NCI-H2081 (cell line): ENCODE data around the gene CAMTA1.

Experiments used
- DNase-seq, 2 experiments: peaks; one replicate each; lab custom pipeline; 2025; lab: John Stamatoyannopoulos, UW

CAMTA1 gene

DNA sequence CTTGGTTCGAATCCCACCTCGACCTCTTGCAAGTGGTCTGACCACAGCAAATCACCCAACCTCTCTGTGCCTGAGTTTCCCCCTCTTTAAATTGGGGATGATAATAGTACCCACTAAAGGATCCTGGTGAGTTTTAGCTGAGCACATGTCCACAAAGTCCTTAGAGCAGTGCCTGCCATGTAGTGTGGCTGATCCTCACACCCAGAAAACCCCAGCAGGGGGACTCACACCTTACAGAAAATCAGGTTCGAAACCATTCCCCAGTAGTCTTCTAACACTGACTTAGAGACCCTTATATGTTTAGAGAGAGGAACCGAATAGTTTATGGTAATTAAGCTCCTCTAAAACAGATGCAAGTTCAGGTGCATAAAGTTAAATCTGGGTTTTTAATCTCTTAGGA, 89.0 kb downstream of the CAMTA1 start:
- DNase-seq = no peak

DNA sequence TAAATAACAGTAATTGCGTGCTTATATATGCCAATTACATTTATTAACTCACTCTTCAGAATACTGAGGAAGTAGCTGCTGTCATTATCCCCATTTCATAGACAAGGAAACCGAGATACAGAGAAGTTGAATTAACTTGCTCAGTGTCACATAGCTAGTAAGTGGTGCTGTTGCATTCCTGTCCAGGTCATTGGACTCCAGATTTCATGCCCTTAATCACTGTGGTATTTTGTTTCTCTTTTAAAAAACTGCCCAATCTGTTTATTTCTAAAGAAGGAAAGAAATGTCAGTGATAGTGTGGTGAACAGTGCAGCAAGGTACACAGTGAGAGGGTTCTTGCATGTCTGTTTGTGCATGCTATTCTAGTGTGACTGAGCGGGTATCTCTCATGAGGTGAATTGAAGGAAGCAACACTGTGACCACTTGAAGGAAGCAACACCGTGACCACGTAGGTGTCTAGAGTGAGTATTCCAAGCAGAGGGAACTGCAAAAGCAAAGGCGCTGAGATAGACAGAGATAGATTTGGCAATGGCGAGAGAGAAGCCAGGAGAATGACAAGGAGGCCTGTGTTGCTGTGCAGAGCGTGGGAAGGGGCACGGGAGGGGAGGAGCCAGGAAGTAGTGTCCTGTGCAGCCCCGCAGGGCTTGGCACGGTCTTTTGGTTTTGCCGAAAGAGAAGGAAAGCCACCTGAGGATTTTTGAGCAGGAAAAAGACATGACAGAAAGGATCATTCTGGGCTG, 95.9 kb downstream of the CAMTA1 start:
- no peak for DNase-seq

DNA sequence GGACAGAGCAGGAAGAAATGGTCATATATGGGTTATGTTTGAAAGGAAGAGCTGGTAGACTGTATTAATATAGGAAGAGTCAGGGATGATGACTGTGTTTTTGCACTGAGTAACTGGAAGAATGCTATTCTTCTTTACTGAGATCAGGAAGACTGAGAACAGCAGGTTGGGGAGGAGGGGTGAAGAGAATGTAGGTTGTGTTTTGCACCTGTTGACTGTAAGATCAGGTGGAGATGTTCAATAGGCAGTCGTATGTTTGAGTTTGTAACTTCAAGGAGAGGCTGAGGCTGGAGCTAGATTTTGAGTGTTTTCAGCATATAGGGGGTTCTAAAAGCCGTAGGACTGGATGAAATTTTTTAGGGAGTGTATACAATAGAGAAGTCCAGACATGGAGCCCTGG, 97.2 kb downstream of the CAMTA1 start:
- DNase-seq = no peak

DNA sequence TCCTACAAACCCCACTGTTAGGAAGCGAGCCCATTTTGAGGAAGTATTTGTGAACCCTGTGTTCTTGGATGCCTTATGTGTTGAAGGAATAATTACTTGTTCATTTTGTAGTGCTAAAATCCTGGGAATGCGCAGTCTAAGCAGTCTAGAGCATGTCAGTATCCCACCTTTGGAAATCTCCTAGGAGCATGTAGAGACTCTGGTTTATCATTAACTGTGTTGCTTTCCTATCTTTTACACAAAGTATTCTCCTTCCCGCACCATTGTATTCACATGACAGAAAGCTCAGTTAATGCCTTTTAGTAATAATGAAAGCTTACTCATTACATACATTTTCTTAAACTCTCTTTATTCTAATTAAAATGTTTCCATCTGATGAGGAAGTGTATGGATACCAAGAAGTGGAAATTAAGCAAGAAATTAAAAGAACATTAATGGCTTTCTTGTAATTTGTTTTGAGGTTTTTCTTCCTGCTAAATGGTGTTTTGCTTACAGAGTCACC, 99.4 kb downstream of the CAMTA1 start:
- no peak for DNase-seq

DNA sequence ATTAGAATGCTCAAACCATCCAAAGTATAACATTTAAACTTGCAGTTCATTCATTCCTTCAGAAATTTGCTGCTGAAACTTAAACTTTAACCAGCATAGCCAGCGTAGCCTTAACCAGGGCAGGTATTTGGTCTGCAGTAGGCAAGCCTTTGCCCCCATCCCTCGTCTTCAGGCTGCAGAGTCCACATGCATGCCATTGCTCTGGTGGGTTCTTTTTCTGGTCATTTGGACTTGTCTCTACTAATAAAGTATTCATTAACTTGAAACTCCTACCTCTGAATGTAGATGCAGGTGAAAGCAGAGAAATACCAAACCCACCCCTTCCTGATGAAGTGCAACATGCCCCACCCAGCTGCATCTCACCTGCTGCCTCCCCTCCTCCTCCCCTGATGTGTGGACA, 100.2 kb downstream of the CAMTA1 start:
- no peak for DNase-seq

DNA sequence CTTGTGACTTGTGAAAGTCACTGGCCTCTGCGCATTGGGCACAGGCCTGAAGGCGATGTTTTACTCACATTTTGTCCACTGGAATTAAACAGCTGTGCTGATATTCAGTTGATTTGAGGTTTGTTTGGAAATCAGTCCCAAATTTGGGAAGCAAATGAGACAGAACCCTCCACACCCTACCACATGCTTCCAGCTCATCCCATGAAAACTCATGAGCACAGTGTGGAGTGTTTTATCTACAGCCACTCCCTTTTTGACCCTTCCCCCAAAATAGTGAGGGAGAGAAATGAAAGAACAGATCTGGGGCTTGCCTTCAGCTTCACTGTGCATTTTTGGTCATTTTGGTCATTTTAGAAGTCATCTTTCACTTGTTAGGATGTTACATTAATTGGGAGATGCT, 101.3 kb downstream of the CAMTA1 start:
- DNase-seq = no peak

DNA sequence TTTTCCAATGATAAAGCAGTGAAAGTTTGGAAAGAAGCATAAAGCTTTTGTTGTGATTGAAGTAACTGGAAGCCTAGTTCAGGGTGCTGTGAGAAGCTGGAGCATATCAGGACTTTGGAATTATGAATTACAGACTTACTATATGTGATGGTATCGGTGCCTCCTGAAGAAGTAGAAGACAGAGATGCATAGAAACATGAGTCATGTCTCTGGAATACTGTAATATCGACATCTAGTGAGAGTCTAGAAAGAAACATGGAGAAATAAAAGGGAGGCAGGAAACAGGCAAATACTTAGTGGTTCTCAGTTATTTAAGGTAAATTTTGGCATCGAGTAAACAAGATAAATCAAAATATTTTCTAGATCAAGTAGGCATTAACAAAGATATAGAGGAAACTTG, 103.0 kb downstream of the CAMTA1 start:
- no peak for DNase-seq

DNA sequence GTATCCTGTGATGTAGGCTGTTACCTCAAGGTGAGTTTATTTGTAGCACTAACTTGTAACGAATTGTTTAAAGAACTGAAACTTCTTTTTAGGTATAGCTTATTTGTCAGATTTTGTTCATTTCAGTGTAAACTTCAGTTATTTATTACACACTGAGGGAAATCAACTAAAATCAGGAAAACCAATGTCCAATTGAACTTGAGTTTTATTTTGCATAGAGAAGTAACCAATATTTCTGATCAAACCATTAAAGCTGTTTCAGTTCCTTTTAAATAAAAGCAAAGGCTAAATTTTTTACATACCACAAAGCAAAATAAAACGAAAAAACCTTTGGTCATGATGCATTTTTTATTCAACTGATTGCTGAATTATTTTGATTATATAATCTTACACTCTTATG, 103.6 kb downstream of the CAMTA1 start:
- DNase-seq = no peak

DNA sequence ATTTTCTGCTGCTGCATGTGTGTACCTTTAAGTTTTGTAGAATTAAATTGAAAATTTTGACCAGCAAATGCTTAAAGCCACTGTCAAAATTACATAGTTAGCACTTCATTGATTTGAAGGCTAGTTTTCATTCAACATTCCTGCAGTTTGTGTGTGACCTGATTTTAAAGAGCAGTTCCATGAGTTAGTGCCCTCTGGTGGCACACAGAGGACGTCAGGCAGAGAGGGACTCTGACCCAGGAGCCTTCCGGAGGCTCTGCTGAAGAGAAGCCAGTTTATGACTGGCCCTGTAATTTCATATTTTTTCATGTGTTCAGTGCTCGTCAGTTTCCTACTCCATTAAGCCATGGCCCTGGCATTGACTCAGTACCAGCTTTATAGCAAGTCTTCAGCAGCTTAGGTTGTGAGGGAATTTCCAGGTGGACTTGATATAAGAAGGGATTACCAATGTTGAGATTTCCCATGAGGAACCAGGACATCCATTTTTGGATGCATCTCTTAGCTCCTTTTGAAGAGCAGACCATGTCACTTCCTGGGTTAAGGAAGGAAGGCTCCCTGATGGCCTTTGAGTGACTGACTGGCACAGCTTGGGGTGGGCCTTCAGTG, 104.7 kb downstream of the CAMTA1 start:
- DNase-seq = peak; percentile 33 to 53

DNA sequence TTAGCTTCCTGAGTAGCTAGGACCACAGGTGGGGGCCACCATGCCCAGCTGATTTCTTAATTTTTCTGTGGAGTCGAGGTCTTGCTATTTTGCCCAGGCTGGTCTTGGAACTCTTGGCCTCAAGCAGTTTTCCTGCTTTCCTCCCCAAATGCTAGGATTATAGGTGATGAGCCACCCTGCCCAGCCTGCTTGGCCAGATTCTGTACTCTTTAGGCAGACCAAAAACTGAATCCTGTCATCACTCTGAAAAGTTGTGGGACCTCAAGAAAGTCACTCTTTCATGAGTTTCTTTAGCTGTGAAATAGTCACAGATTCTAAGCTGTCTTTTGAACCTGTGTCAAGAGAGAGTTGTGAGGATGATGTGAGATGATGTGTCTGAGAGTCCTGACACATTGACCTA, 105.4 kb downstream of the CAMTA1 start:
- no peak for DNase-seq

DNA sequence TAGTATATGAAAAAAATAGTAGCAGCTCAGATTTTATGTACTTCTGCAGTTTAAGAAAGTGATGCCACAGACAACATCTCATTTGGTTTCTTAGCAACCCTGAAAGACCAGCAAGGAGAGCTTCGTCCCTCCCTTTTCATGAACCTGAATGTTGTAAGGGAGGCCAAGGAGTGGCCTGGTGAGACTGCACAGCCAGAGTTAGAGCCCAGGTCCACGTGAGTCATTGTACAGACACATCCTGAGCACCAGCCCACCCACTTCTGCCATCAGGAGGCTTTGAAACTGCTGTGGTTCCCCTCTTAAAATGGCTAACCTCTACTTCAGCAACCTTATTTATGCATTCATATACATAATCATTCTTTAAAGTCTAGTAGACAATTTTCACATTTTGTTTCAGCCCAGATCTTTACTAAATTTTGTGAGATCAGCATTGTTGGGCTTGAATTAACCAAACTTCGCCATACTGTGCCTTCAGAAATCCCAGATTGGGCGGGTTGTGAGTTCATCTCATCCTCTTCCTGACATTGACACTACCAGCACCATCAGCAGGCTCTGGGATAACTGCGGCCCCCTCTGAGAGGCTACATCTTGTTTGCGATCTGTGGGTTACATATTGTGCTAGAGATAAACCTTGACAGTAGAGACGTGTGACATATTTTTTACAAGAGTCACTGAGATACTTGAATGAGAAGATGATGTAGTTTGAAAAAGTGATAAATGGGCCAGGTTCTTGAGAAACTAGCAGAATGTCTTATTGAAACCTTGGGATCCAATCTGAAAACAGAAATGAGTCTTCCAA, 106.7 kb downstream of the CAMTA1 start:
- DNase-seq = no peak

DNA sequence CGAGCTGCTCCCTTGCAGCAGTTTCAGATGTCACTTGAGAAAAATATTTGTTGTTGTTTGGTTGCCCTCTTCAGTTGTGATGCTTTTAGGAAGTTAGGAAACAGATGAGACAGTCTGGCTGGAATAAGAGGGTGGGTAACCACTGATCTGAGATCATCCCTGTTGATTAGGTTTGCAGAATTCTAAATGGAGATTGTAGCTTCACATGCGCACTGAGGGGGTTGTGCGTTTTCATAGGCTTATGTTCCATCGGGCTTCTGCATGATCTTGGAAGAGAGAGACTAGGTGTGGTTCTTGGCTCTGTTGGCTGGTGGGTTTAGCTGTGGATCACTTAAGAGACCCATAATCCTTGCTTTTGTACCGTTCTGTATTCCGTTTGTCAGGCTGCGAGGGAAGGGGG, 108.1 kb downstream of the CAMTA1 start:
- DNase-seq = no peak

DNA sequence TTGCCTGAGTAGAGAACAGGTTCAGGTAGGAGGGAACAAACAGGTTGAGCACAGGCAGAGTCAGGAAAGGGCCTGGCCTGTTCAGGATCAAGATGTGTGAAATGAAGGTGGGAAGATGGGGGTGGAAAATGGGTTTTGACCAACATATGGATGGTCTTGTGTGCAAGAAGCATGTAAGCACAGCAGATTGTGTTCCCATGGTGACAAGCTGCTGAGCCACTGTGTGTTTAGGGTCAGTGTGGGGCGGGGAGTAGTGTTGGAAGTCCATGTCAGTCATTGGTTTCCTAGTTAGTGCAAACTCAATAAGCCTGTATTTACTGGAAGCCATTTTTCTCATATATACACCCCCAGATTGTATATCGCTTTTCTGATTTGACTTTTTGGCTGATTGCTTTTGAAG, 111.9 kb downstream of the CAMTA1 start:
- no peak for DNase-seq

DNA sequence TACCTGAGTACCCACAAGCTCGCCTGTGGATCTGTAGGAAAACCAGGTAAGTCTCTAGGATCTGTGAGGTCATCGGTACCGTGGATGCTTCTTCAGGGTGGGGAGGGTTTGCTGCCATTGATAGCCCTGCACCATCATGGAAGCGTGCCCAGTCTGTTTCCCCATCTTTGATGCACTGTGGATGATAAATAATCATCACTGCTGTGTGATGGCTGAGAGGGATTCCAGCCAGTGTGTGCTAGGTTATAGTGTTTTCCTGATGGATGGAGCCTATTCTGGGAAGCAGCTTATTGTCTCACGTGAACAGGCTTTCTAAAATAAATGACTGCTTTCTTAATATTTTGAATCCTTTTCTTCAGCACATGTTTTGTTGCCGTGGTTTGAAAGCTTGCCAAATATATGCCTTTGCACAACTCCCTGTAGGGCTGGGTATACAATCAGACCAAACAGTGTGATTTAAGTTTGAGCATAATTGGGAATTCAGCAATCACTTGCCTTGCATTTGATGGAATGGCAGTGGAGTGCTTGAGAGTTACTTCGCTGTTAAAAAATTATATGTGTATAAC, 113.8 kb downstream of the CAMTA1 start:
- DNase-seq = peak in 1 of 2 experiments; percentile 27

DNA sequence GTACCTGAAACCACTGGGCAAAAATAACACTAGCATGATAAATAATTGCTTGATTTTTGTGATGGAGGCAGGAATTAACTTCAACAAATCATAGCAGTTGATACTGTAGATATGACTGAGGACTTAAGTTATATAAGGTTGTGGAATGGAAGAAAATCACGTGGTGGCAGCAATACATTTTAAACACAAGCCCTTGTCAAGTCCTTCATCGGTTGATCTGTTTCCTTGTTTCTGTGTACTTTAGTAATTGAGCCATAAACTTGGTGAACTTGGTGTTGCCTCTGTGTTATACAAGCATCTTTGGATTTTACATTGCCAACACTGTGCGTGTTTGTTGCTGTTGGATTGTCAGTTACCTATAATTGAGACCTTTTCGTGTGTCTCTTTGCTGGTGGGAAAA, 114.4 kb downstream of the CAMTA1 start:
- no peak for DNase-seq

DNA sequence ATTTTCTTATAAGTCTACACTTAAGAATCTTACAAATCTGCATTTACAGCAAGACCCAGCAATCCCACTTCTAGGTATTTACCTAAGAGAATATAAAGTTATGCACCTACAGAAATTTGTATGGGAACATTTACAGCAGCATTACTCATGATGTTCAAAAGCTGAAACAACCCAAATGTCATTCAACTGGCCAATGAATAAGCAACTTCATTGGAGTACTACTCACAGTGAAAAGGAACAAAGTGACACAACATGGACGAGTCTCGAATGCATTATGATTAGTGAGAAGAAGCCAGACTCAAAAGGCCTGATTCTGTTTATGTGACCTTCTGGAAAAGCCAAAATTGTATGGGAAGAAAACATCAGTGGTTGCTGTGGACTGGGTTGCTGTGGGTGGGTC, 116.9 kb downstream of the CAMTA1 start:
- no peak for DNase-seq

DNA sequence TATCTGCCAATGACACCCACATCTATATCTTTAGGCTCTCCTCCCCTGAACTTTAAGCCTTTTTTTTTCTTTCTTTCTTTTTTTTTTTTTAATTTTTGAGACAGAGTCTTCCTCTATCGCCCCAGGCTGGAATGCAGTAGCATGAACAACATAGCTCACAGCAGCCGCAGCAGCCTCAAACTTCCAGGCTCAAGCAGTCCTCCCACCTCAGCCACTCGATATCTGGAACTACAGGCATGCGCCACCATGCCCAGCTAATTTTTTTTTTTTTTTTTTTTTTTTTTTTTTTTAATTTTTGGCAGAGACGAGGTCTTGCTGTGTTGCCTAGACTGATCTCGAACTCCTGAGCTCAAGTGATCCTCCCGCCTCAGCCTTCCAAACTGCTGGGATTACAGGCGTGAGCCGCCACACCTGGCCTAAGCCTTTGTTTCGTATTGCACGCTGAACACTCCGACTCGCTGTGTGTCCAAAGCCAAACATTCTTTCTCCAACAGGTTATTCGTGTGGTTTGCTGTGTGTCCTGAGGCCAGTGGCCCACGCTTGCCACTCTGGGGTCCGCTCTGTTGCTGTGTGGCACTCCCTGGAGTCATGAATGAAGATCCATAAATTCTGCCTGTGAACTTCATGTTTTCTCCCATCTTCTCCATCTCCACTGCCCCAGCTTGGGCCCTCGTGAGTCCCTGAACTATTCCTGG, 119.4 kb downstream of the CAMTA1 start:
- no peak for DNase-seq

DNA sequence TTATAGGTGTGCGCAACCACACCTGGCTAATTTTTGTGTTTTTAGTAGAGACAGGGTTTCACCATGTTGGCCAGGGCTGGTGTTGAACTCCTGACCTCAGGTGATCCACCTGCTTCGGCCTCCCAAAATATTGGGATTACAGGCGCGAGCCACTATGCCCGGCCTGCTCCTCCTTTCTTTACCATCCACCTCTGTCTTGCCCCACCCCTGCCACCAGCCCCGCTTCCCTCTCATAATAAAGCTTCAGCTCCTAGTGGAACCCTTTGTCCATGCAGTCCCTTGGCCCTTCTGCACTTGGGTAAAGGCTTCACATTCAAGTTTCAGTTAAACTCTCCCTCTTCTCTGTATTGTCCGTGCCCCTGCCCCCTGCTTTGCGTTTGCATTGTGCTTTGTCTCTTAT, 120.1 kb downstream of the CAMTA1 start:
- no peak for DNase-seq

DNA sequence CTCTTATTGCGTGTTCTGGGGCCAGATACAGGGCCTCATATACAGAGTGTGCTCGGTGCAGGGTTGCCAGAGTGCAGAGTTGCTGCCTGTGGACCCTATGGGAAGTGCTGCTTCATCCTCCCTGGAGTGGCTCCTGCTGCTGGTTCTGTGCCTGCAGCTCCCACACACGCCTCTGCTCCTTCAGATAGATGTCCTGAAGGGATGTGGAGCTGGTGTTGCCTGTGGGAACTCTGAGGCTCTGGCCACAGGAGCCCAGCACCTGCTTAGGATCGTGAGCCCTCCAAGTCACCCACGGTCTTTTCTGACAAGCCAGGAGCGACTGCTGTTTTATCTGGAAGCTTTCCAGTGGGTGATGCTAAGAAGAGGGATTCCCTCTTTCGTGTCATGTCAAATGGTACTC, 120.5 kb downstream of the CAMTA1 start:
- DNase-seq = no peak

DNA sequence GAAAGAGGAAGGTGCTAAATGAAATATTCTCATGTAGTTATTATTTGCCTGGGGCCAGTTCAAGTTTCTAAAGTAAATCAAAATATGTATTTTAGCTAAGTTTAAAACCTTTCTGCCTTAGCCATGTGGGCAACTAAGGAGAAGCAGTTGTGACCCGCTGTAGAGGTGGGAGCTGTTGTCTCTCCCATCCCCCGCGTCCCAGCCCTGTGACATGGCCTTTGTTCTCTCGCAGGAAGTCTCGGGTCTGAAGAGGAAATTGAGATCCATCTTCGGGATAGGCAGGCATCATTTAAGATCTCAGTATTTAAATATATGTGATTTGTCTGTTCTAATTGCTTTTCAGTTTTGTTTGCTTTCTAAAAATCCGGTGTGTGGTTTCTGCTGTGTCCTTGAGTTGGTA, 121.5 kb downstream of the CAMTA1 start:
- DNase-seq = no peak

DNA sequence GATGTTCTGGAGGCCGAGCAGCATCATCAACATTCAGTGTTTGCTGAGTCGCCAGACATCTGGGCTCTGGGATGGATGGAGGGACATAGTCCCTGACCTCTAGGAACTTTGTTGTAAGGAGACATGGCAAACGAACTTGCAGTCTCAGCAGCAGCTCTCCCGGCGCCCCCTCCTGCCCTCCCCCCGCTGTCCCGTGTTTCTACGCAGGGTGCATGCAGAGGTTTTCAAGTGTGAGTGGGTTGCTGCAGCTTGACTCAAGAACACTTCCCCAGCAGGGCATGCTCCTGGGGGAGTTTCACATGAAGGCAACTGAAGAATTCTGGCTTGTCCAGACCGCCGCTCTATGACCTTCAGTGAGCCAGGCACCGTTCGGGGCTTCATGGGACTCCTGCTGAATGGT, 121.9 kb downstream of the CAMTA1 start:
- no peak for DNase-seq
